DOHH2 (cell line): ENCODE results near the gene ACOT11.

ENCODE experiments used
- H3F3A ChIP-seq: fragments of 200-600 bp; sonication (generic), shearing (Covaris generic); 2 replicates; pipeline ENCODE4 v1.6.0; 2016; ENCODE audit warnings: antibody characterized with exemption, mild to moderate bottlenecking; ENCODE audit not compliant: control insufficient read depth, insufficient read depth
- H3K27ac ChIP-seq: fragments of 200-600 bp; sonication (generic); 2 replicates; pipeline ENCODE4 v1.5.1; 2014; ENCODE audit warnings: low read depth, mild to moderate bottlenecking, low read length, moderate library complexity
- H3K27me3 ChIP-seq: fragments of 200-600 bp; sonication (generic); 2 replicates; pipeline ENCODE4 v1.6.1; 2014; ENCODE audit warnings: mild to moderate bottlenecking, low read length, mixed read lengths; ENCODE audit not compliant: control insufficient read depth
- H3K36me3 ChIP-seq: fragments of 200-600 bp; sonication (generic); 2 replicates; pipeline ENCODE4 v1.6.1; 2014; ENCODE audit warnings: mild to moderate bottlenecking, low read length, moderate library complexity, mixed read lengths; ENCODE audit not compliant: control insufficient read depth
- H3K4me1 ChIP-seq: fragments of 200-600 bp; sonication (generic); 2 replicates; pipeline ENCODE4 v1.6.1; 2014; ENCODE audit warnings: mild to moderate bottlenecking, low read length, mixed read lengths; ENCODE audit not compliant: control insufficient read depth
- H3K4me2 ChIP-seq: fragments of 200-600 bp; sonication (generic); 2 replicates; pipeline ENCODE4 v1.6.0; 2014; ENCODE audit warnings: mild to moderate bottlenecking, low read length, moderate library complexity
- H3K4me3 ChIP-seq: fragments of 200-600 bp; sonication (generic); 2 replicates; pipeline ENCODE4 v1.5.1; 2014; ENCODE audit warnings: mild to moderate bottlenecking, low read length, mixed read lengths
- H3K79me2 ChIP-seq: fragments of 200-600 bp; sonication (generic); 2 replicates; pipeline ENCODE4 v1.6.1; 2014; ENCODE audit warnings: mild to moderate bottlenecking, low read length, mixed read lengths; ENCODE audit not compliant: control insufficient read depth
- H3K9me2 ChIP-seq: fragments of 200-600 bp; sonication (generic); replicated peaks from 2 replicates; pipeline ENCODE4 v1.6.1; 2014; ENCODE audit warnings: mild to moderate bottlenecking, low read length, mixed read lengths; ENCODE audit not compliant: control insufficient read depth
- H3K9me3 ChIP-seq: fragments of 200-600 bp; sonication (generic); 2 replicates; pipeline ENCODE4 v1.6.1; 2014; ENCODE audit warnings: antibody characterized with exemption, low read length, mixed read lengths; ENCODE audit not compliant: control insufficient read depth, insufficient read depth
- H4K20me1 ChIP-seq: fragments of 200-600 bp; sonication (generic); 2 replicates; pipeline ENCODE4 v1.6.0; 2014; ENCODE audit warnings: low read depth, mild to moderate bottlenecking, antibody characterized with exemption, low read length, moderate library complexity; ENCODE audit not compliant: control insufficient read depth, insufficient read depth
- EZH2phosphoT487 ChIP-seq: fragments of 200-600 bp; sonication (generic); IDR thresholded peaks from 2 replicates; pipeline ENCODE4 v1.6.1; 2017; ENCODE audit warnings: borderline replicate concordance, mild to moderate bottlenecking, antibody characterized with exemption, low read length, moderate library complexity, mixed read lengths
- TF ChIP-seq, protein P1 (sequence below): fragments of 200-600 bp; sonication (generic); IDR thresholded peaks from one replicate; pipeline ENCODE4 v1.5.1; 2014; ENCODE audit warnings: antibody characterized with exemption, mild to moderate bottlenecking, low read depth, low read length; ENCODE audit not compliant: poor library complexity, severe bottlenecking

Gene ACOT11

DNA sequence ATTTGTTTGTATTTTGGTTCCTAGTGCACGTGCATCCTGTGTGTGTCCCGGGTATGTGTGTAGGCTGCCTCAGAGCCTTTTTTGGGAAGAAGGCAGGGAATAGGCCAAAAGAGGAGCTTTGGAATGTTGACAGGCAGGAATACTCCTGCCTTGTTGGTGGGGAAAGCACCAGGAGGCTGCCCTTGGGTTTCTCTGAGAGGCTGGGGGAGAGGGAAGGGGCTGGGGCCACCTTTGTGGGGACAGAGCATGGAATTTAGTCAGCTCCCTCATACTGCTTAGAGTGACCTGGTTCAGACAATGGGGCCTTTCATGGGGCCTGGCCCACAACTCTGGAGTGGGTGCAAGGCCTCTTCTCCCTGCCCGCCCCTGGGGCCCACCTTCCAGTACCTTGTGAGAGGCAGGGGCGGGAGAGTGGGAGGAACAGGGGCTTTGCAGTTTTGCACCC lies 31.3 kb downstream of the ACOT11 start:
- no peak for TF ChIP-seq EZH2phosphoT487
- TF ChIP-seq, protein P1, sequence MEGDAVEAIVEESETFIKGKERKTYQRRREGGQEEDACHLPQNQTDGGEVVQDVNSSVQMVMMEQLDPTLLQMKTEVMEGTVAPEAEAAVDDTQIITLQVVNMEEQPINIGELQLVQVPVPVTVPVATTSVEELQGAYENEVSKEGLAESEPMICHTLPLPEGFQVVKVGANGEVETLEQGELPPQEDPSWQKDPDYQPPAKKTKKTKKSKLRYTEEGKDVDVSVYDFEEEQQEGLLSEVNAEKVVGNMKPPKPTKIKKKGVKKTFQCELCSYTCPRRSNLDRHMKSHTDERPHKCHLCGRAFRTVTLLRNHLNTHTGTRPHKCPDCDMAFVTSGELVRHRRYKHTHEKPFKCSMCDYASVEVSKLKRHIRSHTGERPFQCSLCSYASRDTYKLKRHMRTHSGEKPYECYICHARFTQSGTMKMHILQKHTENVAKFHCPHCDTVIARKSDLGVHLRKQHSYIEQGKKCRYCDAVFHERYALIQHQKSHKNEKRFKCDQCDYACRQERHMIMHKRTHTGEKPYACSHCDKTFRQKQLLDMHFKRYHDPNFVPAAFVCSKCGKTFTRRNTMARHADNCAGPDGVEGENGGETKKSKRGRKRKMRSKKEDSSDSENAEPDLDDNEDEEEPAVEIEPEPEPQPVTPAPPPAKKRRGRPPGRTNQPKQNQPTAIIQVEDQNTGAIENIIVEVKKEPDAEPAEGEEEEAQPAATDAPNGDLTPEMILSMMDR, result no peak
- Histone ChIP-seq H4K20me1 (no peaks in the 10 kb centered on the region), H3K4me1 (no peaks in the 10 kb centered on the region), H3K9me3 (no peaks in the 10 kb centered on the region), H3K9me2 (no peaks in the 10 kb centered on the region), H3K4me2 (no peak overlapping the region), H3K79me2 (no peaks in the 10 kb centered on the region), H3K27ac (no peak overlapping the region), H3K36me3 (no peaks in the 10 kb centered on the region), H3K27me3 (no peaks in the 10 kb centered on the region), H3F3A (no peaks in the 10 kb centered on the region), H3K4me3 (no peak overlapping the region)

DNA sequence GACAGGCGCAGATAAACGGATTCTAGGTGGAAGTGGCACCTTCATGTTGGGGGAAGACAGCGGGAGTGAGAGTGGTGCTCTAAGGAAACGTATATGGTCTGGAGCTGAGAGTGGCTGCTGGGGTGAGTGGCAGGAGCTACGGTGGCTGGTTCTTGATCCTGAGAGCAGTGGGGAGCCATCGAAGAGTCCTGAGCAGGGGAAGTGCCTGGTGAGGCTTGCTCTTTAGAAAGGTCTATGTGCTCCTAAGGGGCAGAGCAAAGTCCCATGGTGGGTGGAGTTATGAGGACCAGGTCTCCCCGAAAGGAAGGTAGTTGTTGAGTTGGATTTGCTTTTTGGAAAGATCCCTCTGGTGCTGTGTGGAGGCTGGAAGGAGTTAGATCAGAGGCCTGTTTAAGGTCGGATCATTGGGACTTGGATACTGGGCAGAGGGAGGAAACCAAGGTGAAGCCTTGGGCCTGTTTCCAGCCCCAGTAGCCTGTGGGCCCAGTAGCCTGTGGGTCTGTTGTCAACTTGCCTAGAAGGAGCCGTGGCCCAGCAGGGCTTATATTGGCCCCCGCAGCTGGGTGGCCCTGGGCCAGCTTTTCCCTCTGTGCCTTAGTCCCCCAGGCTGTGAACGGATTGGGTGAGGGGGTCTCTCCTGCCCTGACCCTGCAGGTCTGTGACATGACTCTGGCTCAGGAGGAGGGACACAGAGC lies 33.0 kb downstream of the ACOT11 start:
- no peaks in the 10 kb centered on the region for H4K20me1 ChIP-seq
- H3K9me3 ChIP-seq, result no peaks in the 10 kb centered on the region
- H3K4me1 ChIP-seq, result no peaks in the 10 kb centered on the region
- H3K4me3 ChIP-seq, result no peak overlapping the region
- no peaks in the 10 kb centered on the region for H3K79me2 ChIP-seq
- no peak for TF ChIP-seq EZH2phosphoT487
- TF ChIP-seq, protein P1, result no peak
- H3F3A ChIP-seq, result no peaks in the 10 kb centered on the region
- no peaks in the 10 kb centered on the region for H3K27me3 ChIP-seq
- H3K4me2 ChIP-seq, result no peak overlapping the region
- H3K36me3 ChIP-seq, result no peaks in the 10 kb centered on the region
- no peaks in the 10 kb centered on the region for H3K9me2 ChIP-seq
- H3K27ac ChIP-seq, result no peak overlapping the region

DNA sequence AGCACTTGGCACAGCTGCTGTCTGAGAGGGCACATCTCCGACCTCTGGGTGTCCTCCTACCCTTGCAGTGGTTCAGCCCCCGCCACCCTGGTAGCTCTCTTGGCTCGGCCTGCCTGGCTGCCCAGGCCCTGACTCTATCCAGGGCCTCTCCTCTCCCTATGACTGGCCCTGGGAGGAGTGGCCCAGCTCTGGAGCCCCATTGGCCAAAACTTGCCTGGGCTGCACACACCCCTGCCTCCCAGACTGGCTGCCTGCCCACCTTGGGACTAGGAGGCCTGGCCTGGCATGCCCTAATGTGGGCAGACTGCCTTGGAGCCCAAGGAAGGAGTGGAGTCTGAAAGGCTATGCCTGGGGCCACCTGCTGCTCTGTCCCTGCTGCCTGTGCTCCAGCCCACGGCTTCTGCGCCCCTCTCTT lies 33.6 kb downstream of the ACOT11 start:
- H3K4me2 ChIP-seq, result no peak overlapping the region
- no peaks in the 10 kb centered on the region for H3F3A ChIP-seq
- H3K27ac ChIP-seq, result no peak overlapping the region
- H3K9me2 ChIP-seq, result no peaks in the 10 kb centered on the region
- H3K4me1 ChIP-seq, result no peaks in the 10 kb centered on the region
- no peaks in the 10 kb centered on the region for H4K20me1 ChIP-seq
- no peak overlapping the region for H3K4me3 ChIP-seq
- no peaks in the 10 kb centered on the region for H3K36me3 ChIP-seq
- H3K9me3 ChIP-seq, result no peaks in the 10 kb centered on the region
- no peak for TF ChIP-seq EZH2phosphoT487
- TF ChIP-seq, protein P1, result no peak
- H3K27me3 ChIP-seq, result no peaks in the 10 kb centered on the region
- H3K79me2 ChIP-seq, result no peaks in the 10 kb centered on the region
